HEK293T (cell line): ENCODE data around the gene LMX1B.

Experiments used
- BHLHE40 ChIP-seq: fragments of 450-650 bp; IDR thresholded peaks from 2 replicates; pipeline ENCODE4 v1.6.1; 2016; ENCODE audit warnings: mild to moderate bottlenecking, moderate library complexity, borderline replicate concordance
- L3MBTL2 ChIP-seq: fragments of 450-650 bp; conservative IDR thresholded peaks from 2 replicates; pipeline ENCODE4 v1.6.1; 2016; ENCODE audit warnings: mild to moderate bottlenecking
- TARDBP ChIP-seq: fragments of 450-650 bp; IDR thresholded peaks from 2 replicates; pipeline ENCODE4 v1.6.1; 2016
- ZNF384 ChIP-seq: fragments of 450-650 bp; IDR thresholded peaks from 2 replicates; pipeline ENCODE4 v1.6.1; 2016

GRCh38 chr9:126592461-126592860, 21.3 kb upstream of the LMX1B start:
- TF ChIP-seq L3MBTL2 (no peak), ZNF384 (no peak), TARDBP (no peak), BHLHE40 (no peak)
